HEK293 (cell line): ENCODE data around the gene PTX4.

Source experiments
- CTCF ChIA-PET: fragments of 350-600 bp; formaldehyde crosslinking; extraction: SDS; loops from one replicate; lab custom pipeline; 2021; ENCODE audit warnings: antibody characterized with exemption; lab: Yijun Ruan, JAX
- POLR2A ChIA-PET: fragments of 300-600 bp; formaldehyde crosslinking; extraction: SDS; loops from one replicate; lab custom pipeline; 2020; ENCODE audit warnings: antibody characterized with exemption, inconsistent platforms; lab: Yijun Ruan, JAX
- H3K27ac ChIP-seq: fragments of 200-500 bp; sonication (Bioruptor generic); 2 replicates; pipeline ENCODE4 v1.5.1; 2014; ENCODE audit warnings: low read depth, low read length, control low read depth, inconsistent platforms; ENCODE audit errors: extremely low read depth
- H3K36me3 ChIP-seq, 2 experiments: fragments of 200-500 bp in 1 of 2; sonication (Bioruptor generic) in 1 of 2; 1 replicate in 1 of 2; 2 replicates in 1 of 2; pipeline ENCODE4 v1.5.1; 2014 to 2017; ENCODE audit warnings: inconsistent platforms in 2 of 2, low read length in 2 of 2; ENCODE audit not compliant: control insufficient read depth in 2 of 2, insufficient read depth in 1 of 2
- H3K4me1 ChIP-seq: fragments of 200-500 bp; sonication (Bioruptor generic); 2 replicates; pipeline ENCODE4 v1.5.1; 2014; ENCODE audit warnings: mild to moderate bottlenecking, low read length, inconsistent platforms; ENCODE audit not compliant: control insufficient read depth, insufficient read depth
- H3K4me3 ChIP-seq: 2 replicates; pipeline ENCODE4 v1.5.1; 2011; ENCODE audit warnings: low read depth, mild to moderate bottlenecking, control low read depth, low read length, moderate library complexity
- H3K9me3 ChIP-seq: fragments of 200-500 bp; sonication (Bioruptor generic); 2 replicates; pipeline ENCODE4 v1.5.1; 2014; ENCODE audit warnings: low read depth, low read length, inconsistent platforms; ENCODE audit not compliant: control insufficient read depth, insufficient read depth
- BCL11A ChIP-seq: fragments of 450-650 bp; formaldehyde crosslinking; IDR thresholded peaks from 2 replicates; pipeline ENCODE4 v1.5.1; 2016; ENCODE audit warnings: low read depth, missing biosample characterization, missing genetic modification characterization
- BCL6B ChIP-seq: fragments of 450-650 bp; formaldehyde crosslinking; IDR thresholded peaks from 2 replicates; pipeline ENCODE4 v1.5.1; 2017; ENCODE audit warnings: missing biosample characterization, missing genetic modification characterization
- GLI2 ChIP-seq: fragments of 450-650 bp; formaldehyde crosslinking; IDR thresholded peaks from 2 replicates; pipeline ENCODE4; 2017; ENCODE audit warnings: missing biosample characterization, missing genetic modification characterization, low read depth, borderline replicate concordance
- REPIN1 ChIP-seq: fragments of 450-650 bp; formaldehyde crosslinking; IDR thresholded peaks from 2 replicates; pipeline ENCODE4 v1.5.1; 2017; ENCODE audit warnings: missing biosample characterization, missing genetic modification characterization, low read depth
- SP7 ChIP-seq: fragments of 450-650 bp; formaldehyde crosslinking; IDR thresholded peaks from 2 replicates; pipeline ENCODE4 v1.5.1; 2016; ENCODE audit warnings: missing biosample characterization, missing genetic modification characterization
- WT1 ChIP-seq: fragments of 450-650 bp; formaldehyde crosslinking; IDR thresholded peaks from 2 replicates; pipeline ENCODE4 v1.5.1; 2016; ENCODE audit warnings: missing biosample characterization, missing genetic modification characterization
- ZBTB44 ChIP-seq: fragments of 450-650 bp; IDR thresholded peaks from 2 replicates; pipeline ENCODE4 v1.5.1; 2018; ENCODE audit warnings: missing biosample characterization, mild to moderate bottlenecking, missing genetic modification characterization
- ZFHX2 ChIP-seq: fragments of 450-650 bp; formaldehyde crosslinking; conservative IDR thresholded peaks from 2 replicates; pipeline ENCODE4 v1.5.1; 2016; ENCODE audit warnings: missing biosample characterization, missing genetic modification characterization
- ZNF10 ChIP-seq: fragments of 450-650 bp; formaldehyde crosslinking; IDR thresholded peaks from 2 replicates; pipeline ENCODE4 v1.5.1; 2017; ENCODE audit warnings: missing biosample characterization, missing genetic modification characterization
- ZNF121 ChIP-seq: fragments of 450-650 bp; formaldehyde crosslinking; IDR thresholded peaks from 2 replicates; pipeline ENCODE4 v1.5.1; 2016; ENCODE audit warnings: missing biosample characterization, missing genetic modification characterization
- ZNF175 ChIP-seq: fragments of 450-650 bp; formaldehyde crosslinking; IDR thresholded peaks from 2 replicates; pipeline ENCODE4 v1.5.1; 2016; ENCODE audit warnings: missing biosample characterization, missing genetic modification characterization
- ZNF23 ChIP-seq: fragments of 450-650 bp; formaldehyde crosslinking; IDR thresholded peaks from 2 replicates; pipeline ENCODE4 v1.5.1; 2016; ENCODE audit warnings: missing biosample characterization, missing genetic modification characterization, borderline replicate concordance
- ZNF24 ChIP-seq: fragments of 450-650 bp; formaldehyde crosslinking; IDR thresholded peaks from 2 replicates; pipeline ENCODE4 v1.5.1; 2016; ENCODE audit warnings: missing biosample characterization, missing genetic modification characterization
- ZNF394 ChIP-seq: fragments of 450-650 bp; formaldehyde crosslinking; IDR thresholded peaks from 2 replicates; pipeline ENCODE4 v1.5.1; 2016; ENCODE audit warnings: missing biosample characterization, missing genetic modification characterization, mild to moderate bottlenecking, moderate library complexity, borderline replicate concordance
- ZNF544 ChIP-seq: fragments of 450-650 bp; formaldehyde crosslinking; IDR thresholded peaks from 2 replicates; pipeline ENCODE4 v1.5.0; 2017; ENCODE audit warnings: missing biosample characterization, missing genetic modification characterization
- ZNF561 ChIP-seq: fragments of 450-650 bp; IDR thresholded peaks from 2 replicates; pipeline ENCODE4 v1.5.1; 2018; ENCODE audit warnings: missing biosample characterization, missing genetic modification characterization, borderline replicate concordance
- ZNF660 ChIP-seq: fragments of 450-650 bp; IDR thresholded peaks from 2 replicates; pipeline ENCODE4 v1.5.1; 2018; ENCODE audit warnings: missing biosample characterization, mild to moderate bottlenecking, missing genetic modification characterization
- ZNF707 ChIP-seq: fragments of 450-650 bp; formaldehyde crosslinking; IDR thresholded peaks from 2 replicates; pipeline ENCODE4 v1.5.1; 2016; ENCODE audit warnings: missing biosample characterization, missing genetic modification characterization
- ZNF777 ChIP-seq: fragments of 450-650 bp; formaldehyde crosslinking; IDR thresholded peaks from 2 replicates; pipeline ENCODE4 v1.5.1; 2017; ENCODE audit warnings: missing biosample characterization, missing genetic modification characterization, borderline replicate concordance
- ZSCAN30 ChIP-seq: fragments of 450-650 bp; IDR thresholded peaks from 2 replicates; pipeline ENCODE4 v1.5.1; 2018; ENCODE audit warnings: missing biosample characterization, mild to moderate bottlenecking, missing genetic modification characterization, moderate library complexity
- TF ChIP-seq, protein P1 (sequence below): fragments of 450-650 bp; formaldehyde crosslinking; IDR thresholded peaks from 2 replicates; pipeline ENCODE4 v1.5.0; 2017; ENCODE audit warnings: missing biosample characterization, missing genetic modification characterization, borderline replicate concordance
- TF ChIP-seq, protein P2 (sequence below): fragments of 450-650 bp; formaldehyde crosslinking; IDR thresholded peaks from 2 replicates; pipeline ENCODE4 v1.5.1; 2016; ENCODE audit warnings: missing biosample characterization, missing genetic modification characterization

Gene PTX4

DNA sequence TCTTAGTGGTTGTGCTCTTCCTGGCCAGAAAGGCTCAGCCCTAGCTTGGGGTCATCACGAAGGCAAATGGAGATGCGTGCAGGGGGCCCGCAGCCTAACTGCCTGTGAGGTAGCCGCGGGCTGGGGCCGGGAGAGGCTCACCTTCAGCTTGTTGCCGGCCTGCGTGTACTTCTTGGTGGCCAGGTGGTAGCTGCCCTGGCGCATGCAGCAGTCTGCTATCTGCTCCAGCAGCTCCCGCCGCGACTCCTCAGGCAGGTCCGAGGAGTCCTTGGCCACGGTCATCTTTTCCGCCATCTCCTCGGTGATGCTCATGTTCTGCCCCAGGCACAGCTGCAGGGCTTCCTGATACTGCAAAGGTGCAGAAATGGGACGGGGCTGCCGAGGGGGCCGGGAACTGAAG lies 31.7 kb upstream of the PTX4 start:
- no peaks in the 10 kb centered on the region for H3K4me1 ChIP-seq
- no peaks in the 10 kb centered on the region for H3K9me3 ChIP-seq
- TF ChIP-seq ZBTB44 (tag by site-specific recombination) (no peak), SP7 (tag by site-specific recombination) (no peak), ZSCAN30 (no peak), BCL11A (no peak), ZNF121 (tag by site-specific recombination) (no peak), GLI2 (no peak), ZNF175 (tag by site-specific recombination) (no peak), ZNF10 (tag by site-specific recombination) (no peak)
- TF ChIP-seq, protein P1, sequence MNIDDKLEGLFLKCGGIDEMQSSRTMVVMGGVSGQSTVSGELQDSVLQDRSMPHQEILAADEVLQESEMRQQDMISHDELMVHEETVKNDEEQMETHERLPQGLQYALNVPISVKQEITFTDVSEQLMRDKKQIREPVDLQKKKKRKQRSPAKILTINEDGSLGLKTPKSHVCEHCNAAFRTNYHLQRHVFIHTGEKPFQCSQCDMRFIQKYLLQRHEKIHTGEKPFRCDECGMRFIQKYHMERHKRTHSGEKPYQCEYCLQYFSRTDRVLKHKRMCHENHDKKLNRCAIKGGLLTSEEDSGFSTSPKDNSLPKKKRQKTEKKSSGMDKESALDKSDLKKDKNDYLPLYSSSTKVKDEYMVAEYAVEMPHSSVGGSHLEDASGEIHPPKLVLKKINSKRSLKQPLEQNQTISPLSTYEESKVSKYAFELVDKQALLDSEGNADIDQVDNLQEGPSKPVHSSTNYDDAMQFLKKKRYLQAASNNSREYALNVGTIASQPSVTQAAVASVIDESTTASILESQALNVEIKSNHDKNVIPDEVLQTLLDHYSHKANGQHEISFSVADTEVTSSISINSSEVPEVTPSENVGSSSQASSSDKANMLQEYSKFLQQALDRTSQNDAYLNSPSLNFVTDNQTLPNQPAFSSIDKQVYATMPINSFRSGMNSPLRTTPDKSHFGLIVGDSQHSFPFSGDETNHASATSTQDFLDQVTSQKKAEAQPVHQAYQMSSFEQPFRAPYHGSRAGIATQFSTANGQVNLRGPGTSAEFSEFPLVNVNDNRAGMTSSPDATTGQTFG (tag by site-specific recombination): no peak
- ChIA-PET CTCF (interaction anchor here (0.5 to 0.7 kb wide), 3 partner anchors 18 to 326 kb away, joined by 3 to 5 read pairs (median 5); no protein-coding TSS in a partner anchor), POLR2A (no interaction called here)
- H3K27ac ChIP-seq: no peak overlapping the region
- H3K4me3 ChIP-seq: no peak overlapping the region
- peaks cover 0 to 27% of the 10 kb centered on the region in 2 experiments; a peak in 2 of 3 replicates for H3K36me3 ChIP-seq

- POLR2A ChIA-PET: no interaction called here
- CTCF ChIA-PET: interaction anchor here (0.5 to 0.7 kb wide), 2 partner anchors 40 to 326 kb away, joined by 3 to 5 read pairs; no protein-coding TSS in a partner anchor
- H3K4me1 ChIP-seq: no peaks in the 10 kb centered on the region
- peaks cover 0 to 27% of the 10 kb centered on the region in 2 experiments; a peak in 2 of 3 replicates for H3K36me3 ChIP-seq
- H3K9me3 ChIP-seq: no peaks in the 10 kb centered on the region
- no peak overlapping the region for H3K4me3 ChIP-seq
- H3K27ac ChIP-seq: no peak overlapping the region
- TF ChIP-seq, protein P2, sequence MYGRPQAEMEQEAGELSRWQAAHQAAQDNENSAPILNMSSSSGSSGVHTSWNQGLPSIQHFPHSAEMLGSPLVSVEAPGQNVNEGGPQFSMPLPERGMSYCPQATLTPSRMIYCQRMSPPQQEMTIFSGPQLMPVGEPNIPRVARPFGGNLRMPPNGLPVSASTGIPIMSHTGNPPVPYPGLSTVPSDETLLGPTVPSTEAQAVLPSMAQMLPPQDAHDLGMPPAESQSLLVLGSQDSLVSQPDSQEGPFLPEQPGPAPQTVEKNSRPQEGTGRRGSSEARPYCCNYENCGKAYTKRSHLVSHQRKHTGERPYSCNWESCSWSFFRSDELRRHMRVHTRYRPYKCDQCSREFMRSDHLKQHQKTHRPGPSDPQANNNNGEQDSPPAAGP (tag by site-specific recombination): no peak
- TF ChIP-seq ZNF24 (tag by site-specific recombination) (no peak), WT1 (tag by site-specific recombination) (no peak), ZBTB44 (tag by site-specific recombination) (no peak)
Measured at GRCh38 chr16:1519831-1520230, 31.1 kb upstream of the PTX4 start.

- Histone ChIP-seq H3K4me1 (no peaks in the 10 kb centered on the region), H3K9me3 (no peaks in the 10 kb centered on the region), H3K36me3 (peaks cover 0 to 24% of the 10 kb centered on the region in 2 experiments; a peak in 2 of 3 replicates), H3K4me3 (no peak overlapping the region), H3K27ac (no peak overlapping the region)
- POLR2A ChIA-PET: no interaction called here
- CTCF ChIA-PET: no interaction called here
- TF ChIP-seq ZBTB44 (tag by site-specific recombination) (no peak), ZFHX2 (no peak), ZNF394 (tag by site-specific recombination) (no peak), ZNF544 (tag by site-specific recombination) (no peak), ZNF707 (no peak), BCL6B (tag by site-specific recombination) (no peak), ZNF23 (tag by site-specific recombination) (no peak), ZNF561 (tag by site-specific recombination) (no peak), ZNF660 (tag by site-specific recombination) (no peak), ZNF777 (no peak), REPIN1 (tag by site-specific recombination) (no peak)
Measured at GRCh38 chr16:1518626-1519135, 29.9 kb upstream of the PTX4 start.
